T-cell (primary cell): ENCODE measurements around the gene PNKD. TPM values are rescaled to one million over a fixed set of nuclear protein-coding genes. Genes with fewer than 3 reads are reported as not detected.
A peak's percentile ranks its signal among the peaks of the same experiment; 100 is the strongest.

Experiments
- ATAC-seq, 4 experiments: fragments of 200-7000 bp in 3 of 4; fragments of 150-1000 bp in 1 of 4; cut with Tn5 transposase; replicated peaks in 1 of 4; 1 replicate in 3 of 4; 2 replicates in 1 of 4; pipeline ENCODE4 v1.10.0; 2021; ENCODE audit warnings: moderate library complexity in 3 of 4, mild to moderate bottlenecking in 2 of 4, moderate number of reproducible peaks in 1 of 4
- CTCF ChIA-PET, 2 donors: fragments of 300-600 bp; sonication (Branson Sonifier 250); formaldehyde crosslinking; loops; one replicate each; lab custom pipeline; 2022; ENCODE audit warnings: antibody characterized with exemption in 2 of 2; lab: Charles Lee
- POLR2A ChIA-PET, 2 donors: fragments of 300-600 bp; sonication (Branson Sonifier 250); formaldehyde crosslinking; loops; one replicate each; lab custom pipeline; 2022; ENCODE audit warnings: antibody characterized with exemption in 2 of 2; lab: Charles Lee
- DNase-seq, 35 experiments: peaks; one replicate each; pipeline versions ENCODE4 v3.0.0 to v3.0.0-alpha.2; 2013 to 2023
- H3K27ac ChIP-seq: one replicate; pipeline ENCODE4 v1.5.1; 2013; ENCODE audit warnings: low read length
- H3K27me3 ChIP-seq, 2 experiments: replicated peaks in 1 of 2; 1 replicate in 1 of 2; 2 replicates in 1 of 2; pipeline versions ENCODE4 v1.6.1 to v1.7.0; 2013; ENCODE audit warnings: low read length in 1 of 2, mixed read lengths in 1 of 2; ENCODE audit not compliant: control insufficient read depth in 2 of 2, insufficient read depth in 2 of 2; ENCODE audit errors: extremely low read depth in 1 of 2
- H3K36me3 ChIP-seq, 2 donors: 1 replicate in 1 of 2; 2 replicates in 1 of 2; pipeline versions ENCODE4 v1.6.1 to v1.7.0; 2013; ENCODE audit warnings: low read length in 1 of 2; ENCODE audit not compliant: control insufficient read depth in 2 of 2, insufficient read depth in 1 of 2; ENCODE audit errors: extremely low read depth in 1 of 2
- H3K4me1 ChIP-seq, 2 experiments: 1 replicate in 1 of 2; 2 replicates in 1 of 2; pipeline versions ENCODE4 v1.6.1 to v1.7.0; 2013; ENCODE audit warnings: low read length in 2 of 2, mixed read lengths in 1 of 2; ENCODE audit not compliant: insufficient read depth in 2 of 2, control insufficient read depth in 1 of 2; ENCODE audit errors: extremely low read depth in 1 of 2
- H3K4me3 ChIP-seq, 2 donors: 1 replicate in 1 of 2; 2 replicates in 1 of 2; pipeline versions ENCODE4 v1.5.1 to v1.7.0; 2013; ENCODE audit warnings: mild to moderate bottlenecking in 2 of 2, low read length in 1 of 2, moderate library complexity in 1 of 2; ENCODE audit not compliant: control insufficient read depth in 1 of 2; ENCODE audit errors: extremely low read depth in 1 of 2
- H3K9me3 ChIP-seq: 2 replicates; pipeline ENCODE4 v1.7.0; 2013
- H3K27ac Mint-ChIP-seq, 2 donors: one replicate each; pipeline ENCODE4 v1.8.0; 2020 to 2021; ENCODE audit warnings: mild to moderate bottlenecking in 2 of 2, mixed read lengths in 2 of 2
- H3K27me3 Mint-ChIP-seq, 2 donors: one replicate each; pipeline ENCODE4 v1.8.0; 2021 to 2022; ENCODE audit warnings: mixed read lengths in 2 of 2
- H3K36me3 Mint-ChIP-seq: one replicate; pipeline ENCODE4 v1.8.0; 2021; ENCODE audit warnings: mixed read lengths
- H3K4me1 Mint-ChIP-seq, 3 donors: one replicate each; pipeline ENCODE4 v1.8.0; 2020 to 2022; ENCODE audit warnings: mixed read lengths in 3 of 3, mild to moderate bottlenecking in 1 of 3
- H3K4me3 Mint-ChIP-seq, 3 donors: one replicate each; pipeline ENCODE4 v1.8.0; 2020 to 2022; ENCODE audit warnings: mild to moderate bottlenecking in 3 of 3, mixed read lengths in 3 of 3, moderate library complexity in 3 of 3
- H3K9me3 Mint-ChIP-seq, 3 donors: one replicate each; pipeline ENCODE4 v1.8.0; 2020 to 2022; ENCODE audit warnings: mixed read lengths in 3 of 3
- WGBS: methylation state at CpG from one replicate; pipeline ENCODE4 v1.1.5; 2013; ENCODE audit warnings: missing lambda C conversion rate; ENCODE audit not compliant: insufficient coverage; 5-methylcytosine and 5-hydroxymethylcytosine counted together
- total RNA-seq, 35 experiments: library from RNA in 6 of 35; stranded (reverse) in 6 of 35; fragments of 120-200 nt in 1 of 35; gene quantifications; one replicate each; pipeline versions ENCODE4 v1.2.1 to v1.2.4 and lab custom pipeline; 2013 to 2026

The PNKD gene
- total RNA-seq, 5 donors from 2014 or later (not counting 1 experiment from before 2014, with no cell fraction given) = 17.4 to 33.1 (median 30.6) TPM

- no peak overlapping the region for H3K4me3 ChIP-seq
- no peaks in the 10 kb centered on the region for H3K27me3 Mint-ChIP-seq
- peak overlapping the region; percentile 69 to 76 for H3K27ac Mint-ChIP-seq
- H3K4me1 Mint-ChIP-seq = peaks cover 32 to 46% (median 39%) of the 10 kb centered on the region in 3 donors
- no peak overlapping the region for H3K27ac ChIP-seq
- DNase-seq (peak in 2 of 35 experiments; percentile 7 to 11), ATAC-seq (no peak)
- no peaks in the 10 kb centered on the region for H3K9me3 ChIP-seq
- ChIA-PET POLR2A (interaction anchor here in 1 of 2 donors (0.7 kb wide), 1 partner anchor 180 kb away, joined by 6 read pairs; no protein-coding TSS in a partner anchor), CTCF (interaction anchor here (0.6 to 2.1 kb wide), 15 partner anchors 26 to 328 kb away, joined by 3 to 11 read pairs (median 3); partner anchors contain the start of genes AAMP (in 1 of the 2), CATIP (in 1 of the 2) and PNKD (in 1 of the 2))
- H3K9me3 Mint-ChIP-seq = no peaks in the 10 kb centered on the region
- H3K4me3 Mint-ChIP-seq = peak overlapping the region in 1 of 3 donors; percentile 12
- no peaks in the 10 kb centered on the region for H3K36me3 ChIP-seq
- peaks cover 24 to 60% of the 10 kb centered on the region in 2 experiments for H3K4me1 ChIP-seq
- no peaks in the 10 kb centered on the region for H3K27me3 ChIP-seq
- H3K36me3 Mint-ChIP-seq = no peaks in the 10 kb centered on the region
- WGBS = 85% methylated on average over 9 of the region's 13 CpGs
Observed at GRCh38 chr2:218394298-218395089, 124.2 kb downstream of the PNKD start.

DNA sequence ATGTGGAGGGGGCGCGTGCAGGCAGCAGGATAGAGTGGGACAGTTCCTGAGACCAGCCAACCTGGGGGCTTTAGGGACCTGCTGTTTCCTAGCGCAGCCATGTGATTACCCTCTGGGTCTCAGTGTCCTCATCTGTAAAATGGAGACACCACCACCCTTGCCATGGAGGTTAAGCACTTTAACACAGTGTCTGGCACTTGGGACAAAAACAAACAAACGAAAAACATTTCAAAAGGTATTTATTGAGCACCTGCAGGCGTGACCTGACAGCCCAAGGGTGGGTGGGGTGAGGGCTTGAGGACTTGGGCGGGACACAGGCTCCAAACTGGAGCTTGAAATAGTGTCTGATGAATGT, 124.7 kb downstream of the PNKD start:
- ChIA-PET CTCF (interaction anchor here (0.7 to 1.8 kb wide), 6 partner anchors 36 to 328 kb away, joined by 3 to 11 read pairs (median 3); no protein-coding TSS in a partner anchor), POLR2A (no interaction called here)
- WGBS = 100% methylated on average over 1 of the region's 6 CpGs
- Mint-ChIP-seq H3K36me3 (no peaks in the 10 kb centered on the region), H3K27ac (peak overlapping the region in 1 of 2 donors; percentile 39), H3K27me3 (no peaks in the 10 kb centered on the region), H3K4me1 (peaks cover 32 to 46% (median 39%) of the 10 kb centered on the region in 3 donors), H3K9me3 (no peaks in the 10 kb centered on the region), H3K4me3 (peak overlapping the region in 1 of 3 donors; percentile 12)
- DNase-seq (peak in 1 of 35 experiments; percentile 6), ATAC-seq (no peak)
- Histone ChIP-seq H3K9me3 (no peaks in the 10 kb centered on the region), H3K27ac (peak overlapping the region; percentile 99), H3K4me1 (peaks cover 24 to 60% of the 10 kb centered on the region in 2 experiments), H3K36me3 (no peaks in the 10 kb centered on the region), H3K4me3 (no peak overlapping the region), H3K27me3 (no peaks in the 10 kb centered on the region)

DNA sequence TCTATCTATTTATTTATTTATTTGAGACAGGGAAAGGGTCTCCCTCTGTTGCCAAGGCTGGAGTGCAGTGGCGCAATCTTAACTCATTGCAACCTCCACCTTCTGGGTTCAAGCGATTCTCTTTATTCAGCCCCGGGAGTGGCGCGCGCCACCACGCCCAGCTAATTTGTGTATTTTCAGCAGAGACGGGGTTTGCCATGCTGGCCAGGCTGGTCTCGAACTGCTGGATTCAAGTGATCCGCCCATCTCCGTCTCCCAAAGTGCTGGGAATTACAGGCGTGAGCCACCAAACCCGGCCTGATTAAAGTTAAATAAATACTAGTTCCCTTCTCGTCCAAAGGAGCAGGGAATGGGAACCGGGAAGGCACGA, 125.1 kb downstream of the PNKD start:
- peaks cover 24 to 60% of the 10 kb centered on the region in 2 experiments for H3K4me1 ChIP-seq
- H3K9me3 Mint-ChIP-seq = no peaks in the 10 kb centered on the region
- CTCF ChIA-PET = interaction anchor here (0.6 to 1.8 kb wide), 8 partner anchors 36 to 327 kb away, joined by 3 to 13 read pairs (median 4); no protein-coding TSS in a partner anchor
- no peaks in the 10 kb centered on the region for H3K36me3 ChIP-seq
- POLR2A ChIA-PET = interaction anchor here in 1 of 2 donors (0.6 to 0.9 kb wide), 2 partner anchors 10 to 125 kb away, joined by 3 to 8 read pairs; partner anchors contain the start of gene PNKD
- H3K27me3 Mint-ChIP-seq = no peaks in the 10 kb centered on the region
- peak overlapping the region; percentile 83 to 88 for H3K27ac Mint-ChIP-seq
- H3K4me3 ChIP-seq = peak overlapping the region; percentile 39 to 98
- H3K36me3 Mint-ChIP-seq = no peaks in the 10 kb centered on the region
- no peaks in the 10 kb centered on the region for H3K9me3 ChIP-seq
- H3K27me3 ChIP-seq = no peaks in the 10 kb centered on the region
- peaks cover 32 to 46% (median 39%) of the 10 kb centered on the region in 3 donors for H3K4me1 Mint-ChIP-seq
- peak overlapping the region; percentile 90 to 93 (median 92) for H3K4me3 Mint-ChIP-seq
- DNase-seq (peak in 1 of 35 experiments; percentile 14), ATAC-seq (no peak)
- WGBS = 71% methylated on average over 9 of the region's 16 CpGs
- peak overlapping the region; percentile 99 for H3K27ac ChIP-seq

GRCh38 chr2:218395826-218396687, 125.7 kb downstream of the PNKD start:
- DNase-seq (peak; percentile 90 to 96 (median 93)), ATAC-seq (peak; percentile 59 to 74 (median 66))
- Mint-ChIP-seq H3K27me3 (no peaks in the 10 kb centered on the region), H3K36me3 (no peaks in the 10 kb centered on the region), H3K4me1 (peaks cover 32 to 48% (median 39%) of the 10 kb centered on the region in 3 donors), H3K27ac (peak overlapping the region; percentile 98 to 99), H3K9me3 (no peaks in the 10 kb centered on the region), H3K4me3 (peak overlapping the region; percentile 90 to 93 (median 92))
- 4% methylated on average over 37 of the region's 57 CpGs for WGBS
- Histone ChIP-seq H3K27me3 (no peaks in the 10 kb centered on the region), H3K4me1 (peaks cover 26 to 65% of the 10 kb centered on the region in 2 experiments), H3K9me3 (no peaks in the 10 kb centered on the region), H3K36me3 (no peaks in the 10 kb centered on the region), H3K4me3 (peak overlapping the region; percentile 84 to 98), H3K27ac (peak overlapping the region; percentile 99)
- CTCF ChIA-PET = interaction anchor here (0.6 to 1.8 kb wide), 16 partner anchors 8 to 167 kb away, joined by 3 to 21 read pairs (median 5); partner anchors contain the start of genes AAMP (in 1 of the 2), PNKD (in 1 of the 2) and TMBIM1 (in 1 of the 2)
- POLR2A ChIA-PET = interaction anchor here (0.6 to 0.9 kb wide), 5 partner anchors 11 to 1099 kb away, joined by 3 to 8 read pairs (median 3); partner anchors contain the start of genes PNKD (in 1 of the 2) and TUBA4A (in 1 of the 2)

Other genes starting within 250 kb of the PNKD start
- 1 to 10 TPM in 1 of 5 donors, under 1 TPM in 4; 0.18 to 1.0 (median 0.65) TPM for gene RUFY4, start 201.3 kb upstream of the PNKD start, total RNA-seq
- gene CXCR2, start 144.5 kb upstream of the PNKD start, total RNA-seq = under 1 TPM in 3 of 5 donors, not detected in 2; 0.46 to 0.56 (median 0.54) TPM
- under 1 TPM in 4 of 5 donors, not detected in 1; 0.12 to 0.25 (median 0.18) TPM for gene CXCR1, start 103.6 kb upstream of the PNKD start, total RNA-seq
- gene ARPC2, start 53.3 kb upstream of the PNKD start, total RNA-seq = 100 to 1,000 TPM; 347 to 487 (median 390) TPM
- 1 to 10 TPM in 4 of 5 donors, under 1 TPM in 1; 0.89 to 2.7 (median 1.2) TPM for gene GPBAR1, start 9.5 kb upstream of the PNKD start, total RNA-seq
- 10 to 100 TPM; 46.2 to 71.3 (median 67.4) TPM for gene AAMP, start 382 bp upstream of the PNKD start, total RNA-seq
- 100 to 1,000 TPM in 3 of 5 donors, 10 to 100 TPM in 2; 78.8 to 166 (median 144) TPM for gene TMBIM1, start 22.0 kb downstream of the PNKD start, total RNA-seq
- gene CATIP, start 86.3 kb downstream of the PNKD start, total RNA-seq = not detected
- 1 to 10 TPM in 1 of 5 donors, under 1 TPM in 4; 0.40 to 1.2 (median 0.79) TPM for gene SLC11A1, start 111.8 kb downstream of the PNKD start, total RNA-seq
- 100 to 1,000 TPM; 105 to 200 (median 195) TPM for gene CTDSP1, start 129.3 kb downstream of the PNKD start, total RNA-seq
- under 1 TPM; 0.23 to 0.67 (median 0.51) TPM for gene VIL1, start 148.6 kb downstream of the PNKD start, total RNA-seq